GM12872 (cell line): ENCODE data around the gene CCT3.

Source experiments
- CTCF ChIP-seq: IDR thresholded peaks from 3 replicates; pipeline ENCODE4 v1.5.1; 2011; ENCODE audit warnings: low read depth, mild to moderate bottlenecking, low read length, moderate library complexity; ENCODE audit not compliant: insufficient read depth

The CCT3 gene

DNA sequence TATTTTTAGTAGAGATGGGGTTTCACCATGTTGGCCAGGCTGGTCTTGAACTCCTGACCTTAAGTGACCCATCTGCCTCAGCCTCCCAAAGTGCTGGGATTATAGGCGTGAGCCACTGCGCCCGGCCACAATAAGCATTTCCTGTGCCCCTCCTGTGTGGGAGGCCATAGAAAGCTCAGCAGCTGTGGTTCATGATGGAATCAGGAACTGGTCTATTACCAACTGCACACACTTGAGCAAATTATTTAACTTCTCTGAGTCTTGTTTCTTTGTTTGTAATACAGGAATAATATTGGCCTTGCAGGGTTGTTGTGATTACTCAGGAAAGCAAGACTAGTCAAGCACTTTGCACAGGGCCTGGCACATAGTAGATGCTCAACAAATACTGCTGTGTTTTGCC lies 45.9 kb upstream of the CCT3 start:
- TF ChIP-seq CTCF: no peak

DNA sequence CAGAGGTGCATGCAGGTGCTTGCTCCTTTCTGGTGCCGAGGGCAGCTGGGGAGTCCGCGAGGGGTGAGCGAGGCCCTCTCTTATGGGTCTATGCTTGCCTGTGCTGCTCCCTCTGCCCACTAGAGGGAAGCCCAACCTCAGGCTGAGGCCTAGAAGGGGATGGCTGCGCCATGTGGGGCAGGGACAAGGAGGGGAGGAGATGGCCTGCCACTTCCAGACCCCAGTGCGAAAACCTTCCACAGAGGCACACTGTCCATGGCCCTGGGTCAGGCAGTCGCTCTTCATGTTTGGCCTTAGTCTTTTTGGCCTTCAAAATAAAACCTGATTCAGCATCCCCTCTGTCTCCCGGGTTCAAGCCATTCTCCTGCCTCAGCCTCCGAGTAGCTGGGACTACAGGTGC lies 44.9 kb upstream of the CCT3 start:
- peak; percentile 99 for TF ChIP-seq CTCF

DNA sequence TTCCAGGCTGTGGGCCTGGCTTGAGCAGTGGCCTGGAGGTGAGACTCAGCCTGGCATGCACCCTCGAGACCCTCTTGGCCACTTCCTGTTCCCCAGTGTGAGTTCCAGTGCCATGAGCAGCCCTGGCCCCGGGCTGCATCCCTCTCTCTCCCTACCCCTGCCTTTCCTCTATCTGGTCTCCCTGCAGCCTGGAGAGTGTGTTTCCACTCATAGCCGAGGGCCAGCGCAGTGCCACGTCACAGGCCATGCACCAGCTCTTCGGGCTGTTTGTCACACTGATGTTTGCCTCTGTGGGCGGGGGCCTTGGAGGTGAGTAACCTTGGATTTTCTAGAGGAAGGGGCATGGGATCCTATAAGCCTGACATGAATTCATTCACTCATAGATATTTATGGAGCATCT lies 44.5 kb upstream of the CCT3 start:
- no peak for TF ChIP-seq CTCF

DNA sequence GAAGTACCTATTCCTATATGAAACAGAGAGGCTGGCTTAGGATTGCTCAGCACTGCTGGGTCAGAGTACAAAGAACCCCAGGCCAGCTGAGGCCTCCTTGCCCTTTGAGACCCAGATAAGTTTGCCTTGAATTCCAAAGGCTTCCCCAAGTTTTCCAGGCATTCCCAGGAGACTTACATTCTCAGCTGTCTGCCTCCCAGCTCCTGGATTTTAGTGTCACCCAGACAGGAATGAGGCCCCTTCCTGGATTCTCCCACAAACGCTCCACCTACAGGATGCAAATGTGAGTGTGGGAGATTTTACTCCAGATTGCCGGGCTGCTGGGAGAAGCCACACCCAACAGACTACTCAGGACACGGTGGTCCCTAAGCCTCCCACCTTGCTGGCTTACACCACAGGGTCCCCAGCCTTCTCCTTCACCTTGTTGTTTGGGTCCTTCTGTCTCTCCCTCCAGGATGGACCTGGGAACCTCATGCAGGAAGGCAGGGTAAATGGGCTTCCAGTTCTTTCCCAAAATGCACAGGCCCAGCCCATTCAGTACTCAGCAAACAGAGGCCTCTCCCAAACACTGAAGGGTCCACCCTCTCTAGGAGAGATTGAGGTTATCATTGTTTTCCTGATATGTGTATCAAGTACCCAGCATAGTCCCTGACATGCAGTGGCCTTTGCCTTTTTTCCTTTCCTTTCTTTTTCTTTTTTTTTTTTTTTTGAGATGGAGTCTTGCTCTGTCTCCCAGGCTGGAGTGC lies 41.5 kb upstream of the CCT3 start:
- TF ChIP-seq CTCF: no peak

DNA sequence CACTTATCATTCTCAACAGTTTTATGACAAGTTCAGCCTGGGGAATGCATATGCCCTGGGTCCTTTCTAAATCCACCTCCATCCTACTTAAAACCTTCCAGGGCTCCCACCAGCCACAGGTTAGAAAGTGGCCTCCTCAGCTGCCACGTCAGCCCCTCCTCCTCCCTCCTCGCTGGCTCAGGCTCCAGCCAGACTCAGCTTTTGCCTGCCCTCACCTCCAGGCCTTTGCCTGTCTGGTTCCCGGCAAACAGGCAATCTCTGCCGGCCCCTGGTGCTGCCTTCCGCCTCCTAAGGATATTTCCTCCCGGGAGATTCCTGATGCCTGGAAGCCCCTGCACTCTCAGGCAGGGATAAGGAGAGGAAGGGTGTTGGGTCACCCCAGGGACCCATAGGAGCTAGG lies 40.5 kb upstream of the CCT3 start:
- no peak for TF ChIP-seq CTCF

GRCh38 chr1:156376958-156377919 lies 39.1 kb upstream of the CCT3 start:
- TF ChIP-seq CTCF: no peak

DNA sequence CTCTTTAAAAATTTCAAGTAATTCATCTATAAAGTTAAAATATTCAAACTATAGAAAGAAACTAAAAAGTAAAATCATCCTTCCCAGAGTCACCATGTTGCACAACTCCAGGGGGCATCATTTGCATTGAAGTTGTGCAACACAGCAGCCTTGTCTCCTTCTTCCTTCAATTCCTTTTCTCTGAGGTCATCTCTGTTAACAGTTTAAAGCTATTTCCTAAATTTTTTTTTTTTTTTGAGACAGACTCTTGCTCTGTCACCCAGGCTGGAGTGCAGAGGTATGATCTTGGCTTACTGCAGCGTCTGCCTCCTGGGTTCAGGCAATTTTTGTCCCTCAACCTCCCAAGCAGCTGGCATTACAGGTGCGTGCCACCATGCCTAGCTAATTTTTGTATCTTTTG lies 38.1 kb upstream of the CCT3 start:
- TF ChIP-seq CTCF: no peak
